Left ventricle myocardium inferior (tissue), 1 donor: ENCODE results near the gene ACOXL. TPM values are rescaled to one million over a fixed set of nuclear protein-coding genes. Genes with fewer than 3 reads are reported as not detected.
"Not testable (repeated sequence)": the region's sequence is repeated elsewhere in the genome, so short reads cannot be mapped to it uniquely, and the experiment has no call there.

Source experiments
- DNase-seq: peaks from one replicate; pipeline ENCODE4 v3.0.0-alpha.2; 2020
- H3K27ac ChIP-seq: fragments of 200-600 bp; replicated peaks from 2 replicates; pipeline ENCODE4 v1.8.0; 2021
- H3K27me3 ChIP-seq: fragments of 200-600 bp; 2 replicates; pipeline ENCODE4 v1.8.0; 2021; ENCODE audit warnings: low read depth
- H3K36me3 ChIP-seq: fragments of 200-600 bp; 2 replicates; pipeline ENCODE4 v1.8.0; 2021
- H3K4me1 ChIP-seq: fragments of 200-600 bp; 2 replicates; pipeline ENCODE4 v1.8.0; 2021
- H3K4me3 ChIP-seq: fragments of 200-600 bp; 2 replicates; pipeline ENCODE4 v1.8.0; 2021; ENCODE audit warnings: mild to moderate bottlenecking, moderate library complexity
- H3K9me3 ChIP-seq: fragments of 200-600 bp; replicated peaks from 2 replicates; pipeline ENCODE4 v1.8.0; 2021
- CTCF ChIP-seq: fragments of 200-600 bp; IDR thresholded peaks from 2 replicates; pipeline ENCODE4 v1.8.0; 2021; ENCODE audit warnings: antibody characterized with exemption, mild to moderate bottlenecking, borderline replicate concordance
- intact Hi-C: fragments of 100-400 bp; cut with micrococcal nuclease; formaldehyde crosslinking; loops from one replicate; pipeline ENCODE4 v1.11.0; 2022
- total RNA-seq: library from RNA; stranded (reverse); fragmentation: NEBNext Ultra II Directional; extraction: Animal tissue kit (Norgen Biotek cat#: 25700); gene quantifications from one replicate; pipeline ENCODE4 v1.2.1, GENCODE V29; 2021
- donor health status: DM: no; HTN: yes; CAD: no; lungs with severe emphysema.

The ACOXL gene
- total RNA-seq, 1 donor from 2014 or later = not detected

DNA sequence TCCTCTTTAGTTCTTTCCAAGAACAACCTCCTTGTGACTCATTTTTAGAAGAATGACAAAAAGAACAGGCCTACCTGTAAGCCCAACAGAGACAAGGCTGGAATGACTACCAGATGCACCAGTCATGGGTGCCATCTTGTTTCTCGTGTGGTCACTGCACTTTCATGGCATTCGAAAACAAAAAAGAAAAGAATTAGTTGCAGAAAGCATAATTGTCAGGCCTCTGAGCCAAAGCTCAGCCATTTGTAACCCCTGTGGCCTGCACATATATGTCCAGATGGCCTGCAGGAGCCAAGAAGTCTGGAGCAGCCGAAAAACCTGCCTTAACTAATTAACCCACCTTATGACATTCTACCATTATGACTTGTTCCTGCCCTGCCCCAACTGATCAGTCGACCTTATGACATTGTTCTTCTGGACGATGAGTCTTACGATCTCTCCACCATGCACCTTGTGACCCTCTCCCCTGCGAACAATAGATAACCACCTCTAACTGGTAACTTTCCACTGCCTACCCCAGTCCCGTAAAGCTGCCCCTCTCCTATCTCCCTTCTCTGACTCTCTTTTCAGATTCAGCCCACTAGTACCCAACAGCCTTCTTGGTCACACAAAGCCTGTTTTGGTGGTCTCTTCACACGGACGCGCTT lies 40.6 kb upstream of the ACOXL start:
- intact Hi-C loops = no loop called here
- TF ChIP-seq CTCF = no peak
- H3K9me3 ChIP-seq = peaks cover 10% of the 10 kb centered on the region
- DNase-seq = no peak
- H3K4me3 ChIP-seq = no peak overlapping the region
- H3K27ac ChIP-seq = no peak overlapping the region
- no peaks in the 10 kb centered on the region for H3K36me3 ChIP-seq
- peaks cover 9% of the 10 kb centered on the region for H3K4me1 ChIP-seq
- H3K27me3 ChIP-seq = peaks cover 30% of the 10 kb centered on the region

DNA sequence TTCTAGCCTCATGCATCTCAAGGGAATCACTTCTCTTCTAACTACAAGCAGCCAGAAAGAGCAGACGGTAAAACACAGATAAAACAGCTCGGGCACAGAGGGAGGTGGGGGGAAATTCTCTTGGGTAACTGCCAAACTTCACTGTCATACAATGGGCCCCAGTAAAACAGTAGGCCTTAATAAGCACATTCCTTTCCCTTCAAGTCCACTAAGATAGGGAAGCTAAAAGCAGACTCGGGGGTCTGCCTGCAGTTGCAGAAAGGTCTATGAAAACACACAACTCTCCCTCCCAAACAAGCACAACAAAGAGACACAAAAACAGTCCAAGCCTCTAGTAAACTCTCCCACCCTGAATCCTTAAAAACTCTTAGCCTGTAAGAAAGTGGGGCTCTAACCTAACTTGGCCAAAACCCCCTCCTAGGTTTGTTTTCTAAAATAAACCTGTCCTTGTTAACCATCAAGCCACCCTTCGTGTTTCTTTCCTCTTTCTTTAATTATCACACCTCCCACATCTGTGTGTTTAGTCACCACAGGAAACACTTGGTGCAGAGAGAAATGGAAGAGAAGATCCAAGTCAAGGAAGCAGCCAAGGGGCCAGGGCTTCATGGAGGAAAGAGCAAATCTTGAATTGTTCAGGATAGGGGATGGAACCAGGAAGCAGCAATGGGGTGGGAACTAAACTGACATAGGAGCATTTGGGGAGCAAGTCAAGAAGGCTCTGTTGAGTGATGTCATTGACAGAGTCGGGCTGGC lies 37.1 kb upstream of the ACOXL start:
- H3K36me3 ChIP-seq, intact Hi-C loops, H3K27ac ChIP-seq, H3K4me1 ChIP-seq, H3K4me3 ChIP-seq, DNase-seq, H3K27me3 ChIP-seq, H3K9me3 ChIP-seq: not testable (repeated sequence)

DNA sequence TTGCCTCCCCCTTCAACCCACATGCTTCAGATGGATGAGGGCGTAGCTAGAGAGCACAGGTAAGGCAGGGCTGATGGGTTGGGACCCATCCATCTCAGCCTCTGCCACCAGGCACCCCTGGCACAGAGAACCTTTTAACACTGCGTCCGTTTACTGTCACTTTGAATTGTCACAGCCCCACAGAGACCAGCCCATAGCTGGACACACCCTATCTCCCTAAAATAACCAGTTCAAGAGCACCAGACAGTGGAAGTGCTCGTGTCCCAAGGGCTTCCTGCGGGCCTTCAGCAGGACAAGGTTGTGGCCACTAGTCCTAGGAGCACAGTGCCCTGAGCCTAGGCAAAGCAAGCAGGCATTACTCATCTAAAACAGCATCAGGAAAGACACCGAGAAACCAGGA lies 34.1 kb upstream of the ACOXL start:
- H3K36me3 ChIP-seq, H3K9me3 ChIP-seq, DNase-seq, H3K27me3 ChIP-seq, H3K4me3 ChIP-seq, H3K4me1 ChIP-seq, H3K27ac ChIP-seq, intact Hi-C loops: not testable (repeated sequence)

DNA sequence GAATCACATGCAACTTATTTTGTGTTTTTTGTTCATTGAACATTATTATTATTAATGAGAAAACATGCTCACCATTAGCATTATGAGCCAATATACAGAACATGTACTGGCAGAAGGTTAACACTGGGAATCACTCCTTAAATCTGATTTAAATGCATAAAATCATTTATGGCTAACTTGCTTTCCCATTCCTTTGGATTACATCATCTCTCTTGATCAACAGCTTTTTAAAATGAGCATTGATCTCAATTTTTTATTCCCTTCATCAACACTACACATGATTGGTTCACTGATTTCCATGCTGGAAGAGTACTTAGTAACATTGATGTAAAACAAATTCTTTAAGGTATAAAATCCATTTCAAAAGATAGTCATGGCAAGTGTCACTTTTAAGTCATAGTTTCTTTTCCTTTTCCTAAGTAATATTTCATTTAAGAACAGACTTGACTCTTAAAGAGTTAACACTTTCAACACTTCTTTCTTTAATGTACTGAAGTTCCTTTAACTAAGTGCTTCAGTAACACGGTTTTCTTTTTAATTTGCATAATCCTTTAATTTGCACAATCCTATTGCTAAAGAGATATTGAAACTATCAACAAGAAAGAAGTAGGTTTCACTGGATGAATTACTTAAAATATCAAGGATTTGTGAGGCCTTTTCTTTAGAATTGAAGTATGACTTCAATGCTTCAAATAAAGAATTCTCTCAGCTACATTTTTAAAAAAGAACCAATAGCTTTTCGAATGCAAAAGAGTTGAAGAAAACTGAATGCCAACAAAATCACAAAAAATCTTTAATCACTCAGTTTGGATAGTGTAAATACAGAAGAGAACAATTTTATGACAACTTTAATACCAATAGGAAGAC lies 29.6 kb upstream of the ACOXL start:
- no peaks in the 10 kb centered on the region for H3K36me3 ChIP-seq
- H3K4me1 ChIP-seq = no peaks in the 10 kb centered on the region
- TF ChIP-seq CTCF = no peak
- H3K4me3 ChIP-seq = no peak overlapping the region
- intact Hi-C loops = no loop called here
- H3K27ac ChIP-seq = no peak overlapping the region
- DNase-seq = no peak
- no peaks in the 10 kb centered on the region for H3K27me3 ChIP-seq
- H3K9me3 ChIP-seq = no peaks in the 10 kb centered on the region

GRCh38 chr2:110707386-110707965 lies 24.9 kb upstream of the ACOXL start:
- H3K4me3 ChIP-seq = no peak overlapping the region
- H3K36me3 ChIP-seq = no peaks in the 10 kb centered on the region
- intact Hi-C loops = no loop called here
- no peaks in the 10 kb centered on the region for H3K4me1 ChIP-seq
- no peak overlapping the region for H3K27ac ChIP-seq
- no peak for DNase-seq
- H3K9me3 ChIP-seq = no peaks in the 10 kb centered on the region
- TF ChIP-seq CTCF = no peak
- H3K27me3 ChIP-seq = peaks cover 20% of the 10 kb centered on the region

DNA sequence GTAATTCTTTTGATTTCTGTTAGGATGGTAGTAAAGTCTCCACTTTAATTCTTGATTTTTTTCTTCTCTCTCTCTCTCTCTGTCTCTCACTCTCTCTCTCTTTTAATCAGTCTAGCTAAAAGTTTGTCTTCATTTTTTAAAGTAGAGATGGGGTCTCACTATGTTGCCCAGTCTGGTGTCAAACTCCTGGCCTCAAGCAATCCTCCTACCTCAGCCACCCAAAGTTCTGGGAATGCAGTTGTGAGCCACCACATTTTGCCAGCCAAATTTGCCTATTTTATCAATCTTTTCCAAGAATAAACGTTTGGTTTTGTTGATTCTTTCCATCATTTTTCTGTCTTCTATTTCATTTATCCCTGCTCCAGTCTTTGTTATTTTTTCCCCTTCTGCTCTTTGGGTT lies 23.9 kb upstream of the ACOXL start:
- Histone ChIP-seq H3K27me3 (peaks cover 20% of the 10 kb centered on the region), H3K4me3 (no peak overlapping the region), H3K36me3 (no peaks in the 10 kb centered on the region), H3K9me3 (no peaks in the 10 kb centered on the region), H3K4me1 (no peaks in the 10 kb centered on the region), H3K27ac (no peak overlapping the region)
- no peak for TF ChIP-seq CTCF
- no peak for DNase-seq
- intact Hi-C loops = no loop called here
